Lung microvascular endothelial cell (primary cell): ENCODE measurements around the gene RXRA. TPM values are rescaled to one million over a fixed set of nuclear protein-coding genes. Genes with fewer than 3 reads are reported as not detected.

Source experiments
- DNase-seq, 2 donors: peaks; one replicate each; pipeline versions ENCODE4 v3.0.0 to v3.0.0-alpha.2; 2010; ENCODE audit warnings: low read depth in 2 of 2
- total RNA-seq: library from RNA; depleted of rRNA; stranded (reverse); fragments of >200 nt; gene quantifications from 2 replicates; pipeline ENCODE4 v1.2.1, GENCODE V29; 2014

RXRA gene
- total RNA-seq, 1 donor from 2014 or later, result 14.9 TPM

- no peak for DNase-seq
Observed at GRCh38 chr9:134466869-134467616, 140.8 kb downstream of the RXRA start.

GRCh38 chr9:134468358-134468757 lies 142.1 kb downstream of the RXRA start:
- no peak for DNase-seq

GRCh38 chr9:134469041-134469875 lies 143.0 kb downstream of the RXRA start:
- no peak for DNase-seq

GRCh38 chr9:134472256-134472655 lies 146.0 kb downstream of the RXRA start:
- no peak for DNase-seq

GRCh38 chr9:134473141-134474054 lies 147.1 kb downstream of the RXRA start:
- no peak for DNase-seq

GRCh38 chr9:134474055-134474370 lies 147.8 kb downstream of the RXRA start:
- peak in 1 of 2 donors; percentile 54 for DNase-seq

GRCh38 chr9:134475011-134475790 lies 148.9 kb downstream of the RXRA start:
- DNase-seq, result peak in 1 of 2 donors; percentile 65

- no peak for DNase-seq
Observed at GRCh38 chr9:134476272-134476941, 150.2 kb downstream of the RXRA start.

- no peak for DNase-seq
Observed at GRCh38 chr9:134476942-134477335, 150.7 kb downstream of the RXRA start.

GRCh38 chr9:134477342-134477925 lies 151.2 kb downstream of the RXRA start:
- DNase-seq, result no peak

- no peak for DNase-seq
Observed at GRCh38 chr9:134477927-134478326, 151.7 kb downstream of the RXRA start.

- no peak for DNase-seq
Observed at GRCh38 chr9:134481762-134482161, 155.5 kb downstream of the RXRA start.

GRCh38 chr9:134482226-134482625 lies 156.0 kb downstream of the RXRA start:
- no peak for DNase-seq

GRCh38 chr9:134483361-134484184 lies 157.3 kb downstream of the RXRA start:
- DNase-seq, result no peak

- no peak for DNase-seq
Observed at GRCh38 chr9:134484479-134484878, 158.2 kb downstream of the RXRA start.

- DNase-seq, result no peak
Observed at GRCh38 chr9:134485653-134486052, 159.4 kb downstream of the RXRA start.

GRCh38 chr9:134486143-134486591 lies 159.9 kb downstream of the RXRA start:
- DNase-seq, result no peak

GRCh38 chr9:134486596-134486995 lies 160.3 kb downstream of the RXRA start:
- no peak for DNase-seq
